Ectodermal cell (in vitro differentiated cells): ENCODE data around the gene PSME3.
"Not testable (repeated sequence)": the region's sequence is repeated elsewhere in the genome, so short reads cannot be mapped to it uniquely, and the experiment has no call there.

ENCODE experiments used
- H3K27ac ChIP-seq: 2 replicates; pipeline ENCODE4 v1.7.0; 2013; ENCODE audit warnings: mild to moderate bottlenecking, low read depth, low read length; ENCODE audit not compliant: insufficient read depth, poor library complexity, severe bottlenecking
- H3K27me3 ChIP-seq: 2 replicates; pipeline ENCODE4 v1.7.0; 2013; ENCODE audit warnings: mild to moderate bottlenecking, low read length; ENCODE audit not compliant: insufficient read depth, control insufficient read depth, poor library complexity, severe bottlenecking
- H3K36me3 ChIP-seq: one replicate; pipeline ENCODE4 v1.7.0; 2013; ENCODE audit warnings: low read length; ENCODE audit not compliant: control insufficient read depth, insufficient read depth
- H3K4me1 ChIP-seq: one replicate; pipeline ENCODE4 v1.7.0; 2013; ENCODE audit warnings: low read length; ENCODE audit not compliant: control insufficient read depth, insufficient read depth
- H3K4me3 ChIP-seq: 2 replicates; pipeline ENCODE4 v1.7.0; 2013; ENCODE audit warnings: low read depth, low read length, control low read depth; ENCODE audit not compliant: insufficient read depth
- H3K9me3 ChIP-seq: 2 replicates; pipeline ENCODE4 v1.7.0; 2013; ENCODE audit warnings: mild to moderate bottlenecking, low read length, moderate library complexity; ENCODE audit not compliant: control insufficient read depth
- WGBS, 2 experiments: methylation state at CpG; one replicate each; pipeline ENCODE4 v1.1.7; 2013; ENCODE audit warnings: missing lambda C conversion rate in 2 of 2; 5-methylcytosine and 5-hydroxymethylcytosine counted together

Gene PSME3

DNA sequence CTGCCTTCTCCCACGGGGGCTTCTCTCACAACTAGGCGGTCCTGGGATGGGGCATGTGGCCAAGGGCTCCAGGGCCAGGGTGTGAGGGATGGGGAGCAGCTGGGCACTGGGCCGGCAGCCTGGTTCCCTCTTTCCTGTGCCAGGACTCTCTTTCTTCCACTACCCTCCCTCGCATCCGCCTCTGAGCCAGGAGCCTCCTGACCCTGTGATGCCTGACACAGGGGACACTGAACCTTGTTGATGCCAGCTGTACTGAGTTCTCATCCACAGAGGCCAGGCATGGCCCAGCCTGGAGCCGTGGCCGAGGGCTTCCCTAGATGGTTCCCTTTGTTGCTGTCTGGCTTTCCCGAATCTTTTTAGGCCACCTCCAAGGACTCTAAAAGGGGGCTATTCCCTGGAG lies 23.3 kb downstream of the PSME3 start:
- not testable (repeated sequence) for H3K36me3 ChIP-seq, H3K27ac ChIP-seq, H3K27me3 ChIP-seq, H3K4me1 ChIP-seq, H3K9me3 ChIP-seq, H3K4me3 ChIP-seq
- WGBS, 2 experiments, result 93 to 94% methylated on average over 6 of the region's 8 CpGs

GRCh38 chr17:42857389-42857788 lies 24.2 kb downstream of the PSME3 start:
- H3K27me3 ChIP-seq, result no peaks in the 10 kb centered on the region
- no peak overlapping the region for H3K4me3 ChIP-seq
- H3K4me1 ChIP-seq, result no peaks in the 10 kb centered on the region
- H3K27ac ChIP-seq, result no peak overlapping the region
- no peaks in the 10 kb centered on the region for H3K9me3 ChIP-seq
- 76 to 100% methylated on average over 1 of the region's 1 CpG for WGBS, 2 experiments
- no peaks in the 10 kb centered on the region for H3K36me3 ChIP-seq

DNA sequence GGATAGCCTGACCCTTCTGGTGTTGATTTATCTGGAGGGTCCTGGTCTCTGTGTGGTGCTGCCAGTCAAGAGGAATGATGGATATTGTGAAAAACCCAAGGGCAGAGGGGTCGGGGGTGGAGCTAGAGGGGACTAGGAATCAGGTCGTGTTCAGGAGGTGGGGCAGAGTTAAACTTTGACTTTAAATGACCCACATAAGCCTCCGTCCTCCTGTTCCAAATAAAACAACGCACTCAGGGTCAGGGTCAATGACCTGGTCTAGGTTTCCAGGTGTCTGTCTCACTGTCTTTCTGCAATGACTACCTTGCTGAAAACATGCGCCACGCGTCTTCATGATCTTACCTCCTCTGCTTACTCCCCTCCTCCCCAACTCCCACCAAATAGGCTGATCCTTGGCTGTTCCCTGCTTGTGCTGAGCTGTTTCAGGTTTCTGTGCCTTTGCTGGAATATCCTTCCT lies 32.5 kb downstream of the PSME3 start:
- 82 to 85% methylated on average over 7 of the region's 7 CpGs for WGBS, 2 experiments
- Histone ChIP-seq H3K9me3 (no peaks in the 10 kb centered on the region), H3K27me3 (no peaks in the 10 kb centered on the region), H3K4me3 (no peak overlapping the region), H3K36me3 (no peaks in the 10 kb centered on the region), H3K4me1 (no peaks in the 10 kb centered on the region), H3K27ac (no peak overlapping the region)

- no peaks in the 10 kb centered on the region for H3K27me3 ChIP-seq
- no peak overlapping the region for H3K4me3 ChIP-seq
- 93 to 95% methylated on average over 4 of the region's 4 CpGs for WGBS, 2 experiments
Measured at GRCh38 chr17:42866216-42866615, 33.0 kb downstream of the PSME3 start.

DNA sequence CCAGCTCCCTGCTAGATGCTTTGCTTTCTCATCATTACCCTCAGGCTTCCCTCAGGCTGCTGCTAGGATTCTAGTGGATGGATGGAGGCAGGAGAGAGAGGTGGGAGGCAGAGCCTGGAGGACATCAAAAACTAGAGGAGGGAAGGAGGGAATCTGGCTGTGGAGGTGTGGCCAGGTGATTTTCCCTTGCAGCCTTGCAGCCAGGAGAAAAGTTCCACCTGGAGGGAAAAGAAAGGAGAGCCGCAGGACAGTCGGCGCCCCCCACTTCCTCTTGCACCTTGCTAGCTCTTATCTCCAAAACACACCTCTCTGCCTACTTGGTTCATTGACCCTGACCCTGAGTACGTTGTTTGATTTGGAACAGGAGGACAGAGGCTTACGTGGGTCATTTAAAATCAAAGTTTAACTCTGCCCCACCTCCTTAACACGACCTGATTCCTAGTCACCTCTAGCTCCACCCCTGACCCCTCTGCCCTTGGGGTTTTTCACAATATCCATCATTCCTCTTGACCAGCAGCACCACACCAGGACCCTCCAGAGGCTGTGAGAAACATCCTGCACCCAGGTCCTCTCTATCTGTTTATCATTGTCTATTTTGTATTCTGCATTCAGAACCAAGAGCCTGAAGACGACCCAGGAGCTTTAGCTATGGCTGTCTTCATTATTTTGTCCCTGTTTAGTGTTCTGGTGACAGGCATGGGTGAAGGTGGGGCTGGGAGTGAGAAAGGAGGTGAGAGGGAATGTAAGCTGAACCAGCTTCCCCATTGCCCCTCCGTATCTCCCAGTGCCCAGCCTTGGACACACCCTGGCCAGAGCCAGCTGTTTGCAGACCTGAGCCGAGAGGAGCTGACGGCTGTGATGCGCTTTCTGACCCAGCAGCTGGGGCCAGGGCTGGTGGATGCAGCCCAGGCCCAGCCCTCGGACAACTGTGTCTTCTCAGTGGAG lies 33.7 kb downstream of the PSME3 start:
- no peaks in the 10 kb centered on the region for H3K9me3 ChIP-seq
- H3K27me3 ChIP-seq, result no peaks in the 10 kb centered on the region
- 79 to 89% methylated on average over 11 to 12 of the region's 12 CpGs for WGBS, 2 experiments
- no peak overlapping the region for H3K27ac ChIP-seq
- H3K4me1 ChIP-seq, result no peaks in the 10 kb centered on the region
- H3K4me3 ChIP-seq, result no peak overlapping the region
- no peaks in the 10 kb centered on the region for H3K36me3 ChIP-seq

More at GRCh38 chr17:42866216-42866615, 33.0 kb downstream of the PSME3 start:
- no peaks in the 10 kb centered on the region for H3K9me3 ChIP-seq
- no peak overlapping the region for H3K27ac ChIP-seq
- no peaks in the 10 kb centered on the region for H3K36me3 ChIP-seq
- H3K4me1 ChIP-seq, result no peaks in the 10 kb centered on the region

GRCh38 chr17:42867694-42868261 lies 34.6 kb downstream of the PSME3 start:
- not testable (repeated sequence) for H3K27ac ChIP-seq, H3K27me3 ChIP-seq, H3K36me3 ChIP-seq, H3K4me3 ChIP-seq, H3K4me1 ChIP-seq, H3K9me3 ChIP-seq
- WGBS, 2 experiments, result 95 to 96% methylated on average over 17 to 20 of the region's 21 CpGs

DNA sequence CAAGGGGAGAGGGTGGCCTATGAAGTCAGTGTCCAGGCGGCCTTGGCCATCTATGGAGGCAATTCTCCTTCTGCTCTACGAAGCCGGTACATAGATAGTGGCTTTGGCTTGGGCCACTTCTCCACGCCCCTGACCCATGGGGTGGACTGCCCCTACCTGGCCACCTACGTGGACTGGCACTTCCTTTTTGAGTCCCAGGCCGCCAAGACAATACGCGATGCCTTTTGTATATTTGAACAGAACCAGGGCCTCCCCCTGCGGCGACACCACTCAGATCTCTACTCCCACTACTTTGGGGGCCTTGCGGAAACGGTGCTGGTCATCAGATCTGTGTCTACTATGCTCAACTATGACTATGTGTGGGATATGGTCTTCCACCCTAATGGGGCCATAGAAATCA lies 35.1 kb downstream of the PSME3 start:
- 94 to 96% methylated on average over 12 of the region's 12 CpGs for WGBS, 2 experiments
- Histone ChIP-seq H3K4me1 (no peaks in the 10 kb centered on the region), H3K27ac (no peak overlapping the region), H3K9me3 (no peaks in the 10 kb centered on the region), H3K27me3 (no peaks in the 10 kb centered on the region), H3K36me3 (no peaks in the 10 kb centered on the region), H3K4me3 (no peak overlapping the region)

- no peaks in the 10 kb centered on the region for H3K4me1 ChIP-seq
- H3K27ac ChIP-seq, result no peak overlapping the region
- no peaks in the 10 kb centered on the region for H3K36me3 ChIP-seq
- 90 to 94% methylated on average over 4 of the region's 4 CpGs for WGBS, 2 experiments
- no peak overlapping the region for H3K4me3 ChIP-seq
- H3K27me3 ChIP-seq, result no peaks in the 10 kb centered on the region
- no peaks in the 10 kb centered on the region for H3K9me3 ChIP-seq
Measured at GRCh38 chr17:42871647-42872046, 38.5 kb downstream of the PSME3 start.

- H3K36me3 ChIP-seq, result no peaks in the 10 kb centered on the region
- H3K27me3 ChIP-seq, result no peaks in the 10 kb centered on the region
- H3K27ac ChIP-seq, result no peak overlapping the region
- 93 to 95% methylated on average over 11 to 12 of the region's 13 CpGs for WGBS, 2 experiments
- H3K4me3 ChIP-seq, result no peak overlapping the region
- H3K4me1 ChIP-seq, result no peaks in the 10 kb centered on the region
- H3K9me3 ChIP-seq, result no peaks in the 10 kb centered on the region
Measured at GRCh38 chr17:42872251-42872965, 39.2 kb downstream of the PSME3 start.

DNA sequence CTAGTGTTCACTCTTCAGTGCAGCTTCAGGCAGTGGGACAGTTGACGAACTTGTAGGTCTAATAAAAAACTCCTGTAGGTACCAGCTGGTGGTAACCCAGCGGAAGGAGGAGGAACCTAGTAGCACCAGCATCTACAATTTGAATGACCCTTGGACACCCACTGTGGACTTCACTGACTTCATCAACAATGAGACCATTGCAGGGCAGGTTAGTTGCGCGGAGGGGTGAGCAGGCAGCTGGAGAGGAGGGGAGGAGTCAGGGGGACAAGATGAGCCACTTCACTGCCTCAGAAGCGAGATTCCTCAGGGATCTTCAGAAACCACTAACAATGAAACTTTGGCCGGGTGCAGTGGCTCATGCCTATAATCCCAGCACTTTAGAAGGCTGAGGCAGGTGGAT lies 40.1 kb downstream of the PSME3 start:
- H3K27ac ChIP-seq, result no peak overlapping the region
- no peaks in the 10 kb centered on the region for H3K9me3 ChIP-seq
- no peaks in the 10 kb centered on the region for H3K36me3 ChIP-seq
- 81 to 82% methylated on average over 6 of the region's 6 CpGs for WGBS, 2 experiments
- H3K4me1 ChIP-seq, result no peaks in the 10 kb centered on the region
- H3K4me3 ChIP-seq, result no peak overlapping the region
- no peaks in the 10 kb centered on the region for H3K27me3 ChIP-seq
